KMS-11 (cell line): Measurements from ENCODE around the gene KCNH2.

Source experiments
- H2AFZ ChIP-seq: fragments of 200-600 bp; sonication (generic); 2 replicates; pipeline ENCODE4 v1.6.1; 2016; ENCODE audit warnings: antibody characterized with exemption, mixed run types, low read depth
- H3K27ac ChIP-seq: fragments of 200-600 bp; sonication (generic); 2 replicates; pipeline ENCODE4 v1.6.1; 2016; ENCODE audit warnings: mild to moderate bottlenecking, mixed run types
- H3K27me3 ChIP-seq: fragments of 200-600 bp; sonication (generic); 2 replicates; pipeline ENCODE4 v1.6.1; 2017; ENCODE audit warnings: mild to moderate bottlenecking, low read depth, mixed run types, moderate library complexity; ENCODE audit not compliant: insufficient read depth
- H3K36me3 ChIP-seq: fragments of 200-600 bp; sonication (generic); 2 replicates; pipeline ENCODE4 v1.6.1; 2017; ENCODE audit warnings: mild to moderate bottlenecking, mixed run types; ENCODE audit not compliant: insufficient read depth
- H3K4me1 ChIP-seq: fragments of 200-600 bp; sonication (generic); 2 replicates; pipeline ENCODE4 v1.6.1; 2016; ENCODE audit warnings: mild to moderate bottlenecking, low read depth, mixed run types; ENCODE audit not compliant: poor library complexity, severe bottlenecking
- H3K4me2 ChIP-seq: fragments of 200-600 bp; sonication (generic); 2 replicates; pipeline ENCODE4 v1.7.0; 2016; ENCODE audit warnings: mild to moderate bottlenecking, mixed run types
- H3K4me3 ChIP-seq: fragments of 200-600 bp; sonication (generic); IDR thresholded peaks from 2 replicates; pipeline ENCODE4 v1.6.1; 2017; ENCODE audit warnings: low read depth, low read length, mixed read lengths; ENCODE audit not compliant: insufficient read depth
- H3K79me2 ChIP-seq: fragments of 200-600 bp; sonication (generic); 2 replicates; pipeline ENCODE4 v1.6.1; 2016; ENCODE audit warnings: low read depth, mixed run types; ENCODE audit not compliant: insufficient read depth
- H3K9ac ChIP-seq: fragments of 200-600 bp; sonication (generic); 2 replicates; pipeline ENCODE4 v1.6.1; 2016; ENCODE audit warnings: mild to moderate bottlenecking, mixed run types
- H4K20me1 ChIP-seq: fragments of 200-600 bp; sonication (generic); 2 replicates; pipeline ENCODE4 v1.6.1; 2016; ENCODE audit warnings: mild to moderate bottlenecking, mixed run types; ENCODE audit not compliant: insufficient read depth
- CTCF ChIP-seq: fragments of 200-600 bp; sonication (generic); conservative IDR thresholded peaks from 2 replicates; pipeline ENCODE4 v1.6.1; 2017; ENCODE audit warnings: low read depth, mild to moderate bottlenecking, antibody characterized with exemption, low read length, moderate library complexity, mixed read lengths

The KCNH2 gene

GRCh38 chr7:150949564-150949963, 28.6 kb downstream of the KCNH2 start:
- H3K27ac ChIP-seq, result no peak overlapping the region
- H2AFZ ChIP-seq, result no peak overlapping the region
- H3K27me3 ChIP-seq, result no peaks in the 10 kb centered on the region
- H3K4me3 ChIP-seq, result no peak overlapping the region
- no peaks in the 10 kb centered on the region for H3K79me2 ChIP-seq
- H3K4me1 ChIP-seq, result no peaks in the 10 kb centered on the region
- TF ChIP-seq CTCF, result no peak
- H3K4me2 ChIP-seq, result no peak overlapping the region
- no peaks in the 10 kb centered on the region for H4K20me1 ChIP-seq
- H3K9ac ChIP-seq, result no peak overlapping the region
- H3K36me3 ChIP-seq, result no peaks in the 10 kb centered on the region

DNA sequence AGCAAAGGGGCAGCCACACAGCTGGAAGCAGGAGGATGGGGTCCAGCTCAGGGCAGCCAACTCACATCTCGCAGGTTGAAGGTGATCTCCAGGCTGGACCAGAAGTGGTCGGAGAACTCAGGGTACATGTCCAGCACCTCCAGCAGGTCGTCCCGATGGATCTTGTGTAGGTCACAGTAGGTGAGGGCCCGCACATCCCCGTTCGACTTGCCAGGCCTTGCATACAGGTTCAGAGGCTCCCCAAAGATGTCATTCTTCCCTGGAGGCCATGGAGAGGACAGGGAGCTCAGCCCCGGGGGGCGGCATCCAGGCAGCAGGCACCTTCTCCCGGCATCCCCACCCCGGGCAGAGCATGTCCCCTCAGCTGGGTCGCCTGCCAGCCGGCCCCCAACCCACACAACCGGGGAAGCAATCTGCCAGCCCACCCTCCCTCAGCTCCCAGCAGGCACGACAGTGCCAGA, 29.3 kb downstream of the KCNH2 start:
- Histone ChIP-seq H3K36me3 (no peaks in the 10 kb centered on the region), H3K4me1 (no peaks in the 10 kb centered on the region), H3K27me3 (no peaks in the 10 kb centered on the region), H2AFZ (no peak overlapping the region), H3K79me2 (no peaks in the 10 kb centered on the region), H3K4me3 (no peak overlapping the region), H3K27ac (no peak overlapping the region), H4K20me1 (no peaks in the 10 kb centered on the region), H3K4me2 (no peak overlapping the region), H3K9ac (no peak overlapping the region)
- TF ChIP-seq CTCF, result no peak

DNA sequence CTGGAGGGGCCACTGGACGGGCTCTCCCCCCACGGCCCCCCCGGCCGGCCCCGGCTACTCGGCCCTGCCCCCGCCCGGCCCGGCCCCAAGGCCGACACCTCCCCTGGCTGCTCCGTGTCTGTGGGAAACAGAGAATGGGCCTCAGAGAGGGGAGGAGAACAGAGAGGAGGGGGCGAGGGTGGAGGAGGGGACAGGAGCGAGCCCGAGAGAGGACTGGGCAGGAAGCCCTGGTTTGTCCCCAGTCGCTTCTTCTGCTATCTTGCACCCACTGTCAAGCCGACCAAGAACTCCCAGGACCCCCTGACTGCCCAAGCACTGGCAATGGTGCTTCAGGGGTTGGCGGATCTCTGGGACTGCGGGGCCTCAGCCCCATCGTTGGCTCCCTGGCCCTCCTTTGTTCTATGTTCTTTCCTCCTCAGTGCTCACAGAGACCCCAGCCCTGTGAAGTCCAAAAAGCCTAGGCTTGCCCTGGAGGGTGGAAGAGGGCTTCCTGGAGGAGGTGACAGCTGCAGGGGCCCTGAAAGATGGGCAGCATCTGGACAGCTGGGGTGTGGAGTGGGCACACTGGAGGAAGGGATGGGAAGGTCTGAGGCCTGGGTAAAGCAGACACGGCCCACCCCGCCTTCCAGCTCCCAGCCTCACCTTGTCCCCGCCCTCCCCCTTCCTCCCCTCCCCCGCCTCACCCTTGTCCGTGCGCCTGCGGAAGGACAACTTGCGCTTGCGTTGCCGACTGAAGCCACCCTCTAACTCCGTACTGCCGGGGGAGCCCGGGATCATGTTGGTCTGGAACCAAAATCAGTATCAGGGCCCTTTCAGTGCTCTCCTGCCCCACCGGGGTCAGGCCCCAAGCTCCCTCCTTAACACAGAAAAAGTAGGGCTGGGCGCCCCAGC, 30.1 kb downstream of the KCNH2 start:
- Histone ChIP-seq H2AFZ (no peak overlapping the region), H3K27ac (no peak overlapping the region), H3K36me3 (no peaks in the 10 kb centered on the region), H3K27me3 (no peaks in the 10 kb centered on the region), H3K4me1 (no peaks in the 10 kb centered on the region), H4K20me1 (no peaks in the 10 kb centered on the region), H3K9ac (no peak overlapping the region), H3K4me2 (no peak overlapping the region), H3K79me2 (no peaks in the 10 kb centered on the region), H3K4me3 (no peak overlapping the region)
- TF ChIP-seq CTCF, result no peak

- H3K4me1 ChIP-seq, result peaks cover 5% of the 10 kb centered on the region
- H3K4me3 ChIP-seq, result no peak overlapping the region
- H3K27me3 ChIP-seq, result no peaks in the 10 kb centered on the region
- no peak overlapping the region for H3K4me2 ChIP-seq
- no peak overlapping the region for H3K27ac ChIP-seq
- no peaks in the 10 kb centered on the region for H4K20me1 ChIP-seq
- H3K36me3 ChIP-seq, result no peaks in the 10 kb centered on the region
- H2AFZ ChIP-seq, result no peak overlapping the region
- H3K79me2 ChIP-seq, result no peaks in the 10 kb centered on the region
- TF ChIP-seq CTCF, result no peak
- H3K9ac ChIP-seq, result no peak overlapping the region
Observed at GRCh38 chr7:150947241-150947745, 30.8 kb downstream of the KCNH2 start.
